Fibroblast of mammary gland (primary cell): ENCODE data around the gene RYR2.

Source experiments
- DNase-seq: peaks from one replicate; pipeline ENCODE4 v3.0.0-alpha.2; 2010; ENCODE audit warnings: low read depth
- H3K4me3 ChIP-seq: 2 replicates; pipeline ENCODE4 v1.5.1; 2011; ENCODE audit warnings: low read depth, mild to moderate bottlenecking, low read length, moderate library complexity; ENCODE audit not compliant: control insufficient read depth
- CTCF ChIP-seq: conservative IDR thresholded peaks from 2 replicates; pipeline ENCODE4 v1.5.1; 2011; ENCODE audit warnings: low read depth, low read length, inconsistent platforms; ENCODE audit not compliant: control insufficient read depth, insufficient read depth

The RYR2 gene

GRCh38 chr1:237058470-237058869 lies 16.5 kb downstream of the RYR2 start:
- no peak for DNase-seq
- TF ChIP-seq CTCF, result no peak
- no peak overlapping the region for H3K4me3 ChIP-seq

GRCh38 chr1:237059244-237059643 lies 17.3 kb downstream of the RYR2 start:
- TF ChIP-seq CTCF, result no peak
- no peak overlapping the region for H3K4me3 ChIP-seq
- DNase-seq, result no peak

GRCh38 chr1:237062976-237063375 lies 21.0 kb downstream of the RYR2 start:
- no peak overlapping the region for H3K4me3 ChIP-seq
- TF ChIP-seq CTCF, result no peak
- DNase-seq, result no peak

GRCh38 chr1:237065903-237066302 lies 23.9 kb downstream of the RYR2 start:
- DNase-seq, result no peak
- no peak overlapping the region for H3K4me3 ChIP-seq
- TF ChIP-seq CTCF, result no peak

GRCh38 chr1:237070519-237070918 lies 28.5 kb downstream of the RYR2 start:
- H3K4me3 ChIP-seq, result no peak overlapping the region
- no peak for DNase-seq
- no peak for TF ChIP-seq CTCF

- no peak overlapping the region for H3K4me3 ChIP-seq
- TF ChIP-seq CTCF, result no peak
- no peak for DNase-seq
Measured at GRCh38 chr1:237071641-237072420, 29.8 kb downstream of the RYR2 start.
